Renal cortex interstitium (tissue), 15 donors: ENCODE data around the gene PPP2R2B. TPM values are rescaled to one million over a fixed set of nuclear protein-coding genes. Genes with fewer than 3 reads are reported as not detected.

Experiments
- DNase-seq, 11 donors: peaks; one replicate each; pipeline ENCODE4 v3.0.0-alpha.2; 2013; ENCODE audit warnings: low read depth in 9 of 11, low spot score in 4 of 11; ENCODE audit errors: extremely low read depth in 1 of 11
- long read RNA-seq, 16 experiments: transcript quantifications; one replicate each; lab custom pipeline, GENCODE V29; 2026
- polyA plus RNA-seq, 3 donors: library from polyadenylated mRNA; unstranded; fragments of 120-200 nt; gene quantifications; one replicate each; pipeline ENCODE4 v1.2.1, GENCODE V29; 2013; ENCODE audit not compliant: insufficient read length in 3 of 3

The PPP2R2B gene
- polyA plus RNA-seq = 10 to 100 TPM; 12.4 to 15.4 (median 14.8) TPM
- long read RNA-seq, donor 1, partial matches to known transcripts = 0 of 1 reads
- long read RNA-seq, donor 1, other reads (novel, unspliced or antisense) = 0 of 1 reads
- long read RNA-seq, donor 2, full-length matches to known transcripts = 5 of 5 reads
- long read RNA-seq, donor 2, partial matches to known transcripts = 0 of 5 reads
- long read RNA-seq, donor 2, other reads (novel, unspliced or antisense) = 0 of 5 reads
- long read RNA-seq, donor 3, full-length matches to known transcripts = 4 of 4 reads
- long read RNA-seq, donor 3, partial matches to known transcripts = 0 of 4 reads
- long read RNA-seq, donor 3, other reads (novel, unspliced or antisense) = 0 of 4 reads
- long read RNA-seq, donor 4, partial matches to known transcripts = 0 of 2 reads
- long read RNA-seq, donor 4, other reads (novel, unspliced or antisense) = 0 of 2 reads
- long read RNA-seq, donor 5 = 0 reads
- long read RNA-seq, donor 6 = 0 reads
- long read RNA-seq, donor 7, partial matches to known transcripts = 0 of 3 reads
- long read RNA-seq, donor 7, other reads (novel, unspliced or antisense) = 0 of 3 reads
- long read RNA-seq, donor 8 = 0 reads
- long read RNA-seq, donor 9, full-length matches to known transcripts = 2 of 2 reads
- long read RNA-seq, donor 9, partial matches to known transcripts = 0 of 2 reads
- long read RNA-seq, donor 9, other reads (novel, unspliced or antisense) = 0 of 2 reads
- long read RNA-seq, donor 10, partial matches to known transcripts = 0 of 1 reads
- long read RNA-seq, donor 10, other reads (novel, unspliced or antisense) = 0 of 1 reads
- long read RNA-seq, donor 11, partial matches to known transcripts = 0 of 1 reads
- long read RNA-seq, donor 11, other reads (novel, unspliced or antisense) = 0 of 1 reads
- long read RNA-seq, donor 12, full-length matches to known transcripts = 3 of 3 reads
- long read RNA-seq, donor 12, partial matches to known transcripts = 0 of 3 reads
- long read RNA-seq, donor 12, other reads (novel, unspliced or antisense) = 0 of 3 reads
- long read RNA-seq, donor 13 = 0 reads
- long read RNA-seq, donor 14, full-length matches to known transcripts = 2 of 2 reads
- long read RNA-seq, donor 14, partial matches to known transcripts = 0 of 2 reads
- long read RNA-seq, donor 14, other reads (novel, unspliced or antisense) = 0 of 2 reads
- long read RNA-seq, donor 15, full-length matches to known transcripts = 1 of 1 reads
- long read RNA-seq, donor 15, partial matches to known transcripts = 0 of 1 reads
- long read RNA-seq, donor 15, other reads (novel, unspliced or antisense) = 0 of 1 reads
- long read RNA-seq, donor 16, full-length matches to known transcripts = 6 of 6 reads
- long read RNA-seq, donor 16, partial matches to known transcripts = 0 of 6 reads
- long read RNA-seq, donor 16, other reads (novel, unspliced or antisense) = 0 of 6 reads

GRCh38 chr5:146878476-146879172 lies at the start of gene PPP2R2B:
Gene PPP2R2B, minus strand, starts transcription at chr5:146878757.
- peak in 7 of 11 donors; percentile 3 to 42 (median 25) for DNase-seq

GRCh38 chr5:146924132-146924531 lies 45.6 kb upstream of the PPP2R2B start:
- DNase-seq = no peak

DNA sequence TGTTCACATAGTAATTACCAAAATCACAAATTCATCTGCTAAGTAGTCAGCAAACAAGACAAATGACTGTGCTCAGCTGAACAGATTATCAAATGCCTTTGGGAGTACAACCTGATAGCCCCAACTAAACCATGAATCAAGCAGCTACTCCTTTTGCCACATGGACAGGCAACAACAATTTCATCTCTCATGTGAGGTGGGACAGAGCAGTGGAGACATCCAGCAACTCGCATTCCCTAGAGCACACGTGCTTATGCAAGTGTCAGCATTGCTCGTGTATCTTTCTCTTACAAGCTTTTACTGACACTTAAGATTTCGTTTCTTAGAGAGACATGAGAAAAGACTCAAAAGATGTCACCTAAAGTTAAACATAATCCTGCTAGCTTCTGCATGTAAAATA lies 42.7 kb upstream of the PPP2R2B start:
- DNase-seq = no peak

GRCh38 chr5:146920351-146920881 lies 41.9 kb upstream of the PPP2R2B start:
- no peak for DNase-seq

DNA sequence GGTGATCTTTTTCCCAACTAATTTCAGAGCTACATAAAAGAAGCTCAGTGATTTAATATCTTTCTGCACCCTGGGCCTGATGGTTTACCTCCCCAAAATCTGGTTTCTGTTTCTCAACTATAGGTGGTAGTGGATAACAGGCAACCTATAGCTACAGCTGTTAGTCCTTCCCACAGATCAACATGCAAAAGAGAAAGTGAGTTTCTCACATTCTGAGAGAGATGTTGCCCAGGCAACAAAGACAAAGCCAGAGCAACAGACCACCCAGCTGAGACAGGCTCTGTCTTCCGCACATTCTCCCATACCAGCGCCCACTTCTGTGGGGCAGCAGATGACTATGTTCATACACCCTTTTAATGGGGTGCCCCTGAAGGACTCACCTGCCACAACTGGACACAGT lies 40.7 kb upstream of the PPP2R2B start:
- DNase-seq = peak in 6 of 11 donors; percentile 13 to 42 (median 24)

DNA sequence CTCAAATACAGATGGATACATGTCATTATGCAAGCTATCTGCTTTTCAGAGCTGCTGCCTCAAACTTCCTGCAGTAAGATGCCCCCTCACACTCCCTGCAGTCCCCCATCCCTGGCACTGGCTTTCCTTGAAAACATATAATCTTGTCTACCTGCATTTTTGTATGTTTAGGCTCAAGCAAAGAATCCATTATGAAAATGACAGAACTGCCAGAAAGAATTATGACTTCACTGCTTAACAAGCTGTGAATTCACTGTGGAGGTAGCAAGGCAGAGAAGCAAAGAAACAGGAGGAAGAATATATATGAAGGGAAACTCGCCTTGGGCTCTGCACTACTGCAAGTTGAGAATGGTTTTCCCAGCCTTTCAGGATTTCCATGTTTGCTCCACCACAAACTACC lies 39.4 kb upstream of the PPP2R2B start:
- no peak for DNase-seq

DNA sequence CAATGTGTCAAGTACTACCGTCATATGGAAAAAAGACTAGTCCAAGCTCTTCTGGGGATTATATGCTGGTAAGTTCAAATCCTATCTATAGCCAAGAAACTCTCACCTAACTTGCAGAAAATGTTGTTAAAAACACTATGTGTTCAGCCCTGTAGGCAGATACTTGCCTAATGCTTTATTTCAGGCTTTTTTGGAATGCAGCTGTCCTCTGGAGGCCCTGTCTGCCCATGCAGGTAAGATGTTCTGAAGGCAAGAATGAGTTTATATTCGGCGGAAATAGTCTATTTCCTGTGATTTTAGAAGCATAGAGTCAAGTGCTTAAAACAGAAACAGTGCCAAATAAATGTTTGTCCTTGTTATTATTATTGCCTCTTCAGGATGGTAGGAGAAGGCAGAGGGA lies 34.3 kb upstream of the PPP2R2B start:
- no peak for DNase-seq

- DNase-seq = no peak
Observed at GRCh38 chr5:146910239-146910638, 31.7 kb upstream of the PPP2R2B start.

- no peak for DNase-seq
Observed at GRCh38 chr5:146909255-146910068, 30.9 kb upstream of the PPP2R2B start.

GRCh38 chr5:146906803-146907202 lies 28.2 kb upstream of the PPP2R2B start:
- no peak for DNase-seq

- DNase-seq = no peak
Observed at GRCh38 chr5:146904890-146905289, 26.3 kb upstream of the PPP2R2B start.

GRCh38 chr5:146903789-146904188 lies 25.2 kb upstream of the PPP2R2B start:
- DNase-seq = no peak

- no peak for DNase-seq
Observed at GRCh38 chr5:146902471-146902870, 23.9 kb upstream of the PPP2R2B start.

- DNase-seq = no peak
Observed at GRCh38 chr5:146897061-146897460, 18.5 kb upstream of the PPP2R2B start.

- DNase-seq = no peak
Observed at GRCh38 chr5:146894753-146895521, 16.4 kb upstream of the PPP2R2B start.

DNA sequence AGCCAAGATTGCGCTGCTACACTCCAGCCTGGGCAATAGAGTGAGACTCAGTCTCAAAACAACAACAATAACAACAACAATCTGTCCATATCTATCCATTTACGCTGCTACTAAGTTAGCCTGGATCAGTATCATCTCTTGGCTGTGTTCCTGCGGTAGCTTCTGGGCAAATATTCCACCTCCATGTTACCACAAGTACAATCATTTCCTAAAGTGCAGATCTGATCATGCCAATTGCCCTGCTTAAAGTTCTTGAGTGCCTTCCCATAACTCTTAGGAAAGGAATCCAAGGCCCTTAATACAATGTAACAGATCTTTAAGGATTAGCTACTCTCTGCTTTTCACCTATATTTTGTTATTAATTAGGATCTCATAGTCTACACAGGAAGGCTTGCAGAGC lies 15.4 kb upstream of the PPP2R2B start:
- DNase-seq = no peak

- no peak for DNase-seq
Observed at GRCh38 chr5:146892231-146892630, 13.7 kb upstream of the PPP2R2B start.
